NCI-H524 (cell line): ENCODE measurements around the gene GRIK3.

Experiments
- DNase-seq, 2 experiments: peaks; one replicate each; lab custom pipeline; 2025; lab: John Stamatoyannopoulos, UW

Gene GRIK3

DNA sequence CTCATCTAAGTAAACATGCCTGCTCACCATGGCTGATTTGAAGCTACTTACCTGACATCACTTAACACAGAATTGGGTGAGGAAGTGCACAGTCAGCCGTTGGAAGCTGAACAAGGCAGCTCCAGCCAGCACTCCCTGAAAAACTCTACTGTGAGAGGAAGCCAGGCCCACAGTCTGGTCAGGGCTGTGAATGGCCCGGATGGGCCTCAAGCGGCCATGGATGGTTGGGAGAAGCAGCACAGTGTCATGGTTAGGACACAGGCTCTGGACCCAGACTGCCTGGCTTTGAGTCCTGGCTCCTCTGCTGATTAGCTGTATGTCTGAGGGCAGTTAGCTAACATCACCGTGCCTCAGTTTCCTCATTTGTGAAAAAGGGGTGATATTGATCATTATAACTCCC, 267.8 kb downstream of the GRIK3 start:
- DNase-seq: no peak

DNA sequence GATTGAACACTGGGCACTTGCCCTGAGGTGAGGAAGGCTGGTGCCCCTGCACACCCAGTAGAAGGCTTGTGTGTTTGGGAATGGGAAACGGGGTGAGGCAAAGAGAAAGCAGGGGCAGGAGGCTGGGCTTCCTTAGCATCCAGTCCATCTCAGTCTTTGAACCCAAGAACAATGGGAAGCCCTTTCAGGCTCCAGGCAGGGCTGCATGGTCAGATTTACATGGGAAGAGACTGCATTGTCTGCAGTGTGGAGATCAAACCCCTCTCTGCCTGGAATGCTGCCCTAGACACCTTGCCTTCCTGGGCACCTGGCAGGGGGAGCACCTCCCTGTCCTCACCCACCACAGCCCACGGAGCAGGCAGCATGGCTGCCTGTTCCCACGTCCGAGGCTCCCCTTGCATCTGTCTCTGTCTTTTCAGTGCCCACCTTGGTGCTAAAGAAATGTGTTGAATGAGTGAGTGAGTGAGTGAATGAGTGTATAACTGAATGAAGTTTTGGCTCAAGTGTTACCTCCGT, 268.5 kb downstream of the GRIK3 start:
- DNase-seq: no peak

- DNase-seq: peak; percentile 93 to 97
Measured at GRCh38 chr1:36764798-36765197, 269.5 kb downstream of the GRIK3 start.

DNA sequence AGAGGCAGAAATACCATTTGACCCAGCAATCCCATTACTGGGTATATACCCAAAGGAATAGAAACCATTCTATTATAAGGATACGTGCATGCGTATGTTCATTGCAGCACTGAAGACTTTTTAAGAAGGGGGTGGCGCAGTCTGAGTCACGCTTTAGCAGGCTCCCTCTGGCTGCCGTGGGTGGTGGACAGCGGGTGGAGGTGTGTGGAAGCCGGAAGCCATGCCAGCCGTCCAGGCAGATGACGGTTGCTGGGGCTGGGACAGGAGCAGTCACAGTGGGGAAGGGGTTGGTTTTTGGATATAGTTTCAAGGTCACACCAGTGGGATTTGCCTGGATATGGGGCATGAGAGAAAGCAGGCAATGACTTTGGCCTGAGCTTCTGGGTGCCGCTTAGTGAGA, 270.5 kb downstream of the GRIK3 start:
- DNase-seq: no peak

DNA sequence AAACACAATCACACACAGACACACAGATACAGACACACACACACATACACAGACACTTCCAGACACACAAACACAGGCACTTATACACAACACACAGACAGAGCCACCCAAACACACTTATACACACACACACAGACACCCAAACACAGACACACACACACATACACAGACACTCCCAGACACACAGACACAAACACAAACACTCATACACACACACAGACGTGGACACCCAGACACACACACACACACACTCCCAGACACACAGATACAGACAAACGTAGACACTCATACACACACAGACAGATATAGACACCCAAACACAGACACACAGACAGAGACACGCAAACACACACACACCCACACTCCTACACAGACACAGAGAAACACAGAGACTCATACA, 272.1 kb downstream of the GRIK3 start:
- DNase-seq: no peak

DNA sequence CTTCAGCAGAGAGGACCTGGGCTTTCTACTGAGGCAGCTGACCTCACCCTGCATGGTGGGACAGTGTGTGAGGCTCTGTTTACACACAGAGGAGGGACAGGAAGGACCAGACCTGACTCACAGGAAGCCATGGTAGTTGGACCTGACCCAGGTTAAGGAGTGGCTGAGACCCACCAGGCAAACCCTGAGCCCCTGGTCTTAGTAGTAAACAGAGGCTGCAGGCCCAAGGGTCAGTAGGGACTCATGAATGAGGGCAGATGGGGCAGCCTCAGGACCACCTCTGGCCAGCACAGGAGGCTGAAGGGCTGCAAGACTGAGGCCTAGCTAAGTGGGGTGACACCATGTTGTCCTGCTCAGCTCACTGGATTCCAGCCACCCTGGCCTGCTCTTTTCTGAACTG, 273.2 kb downstream of the GRIK3 start:
- no peak for DNase-seq

DNA sequence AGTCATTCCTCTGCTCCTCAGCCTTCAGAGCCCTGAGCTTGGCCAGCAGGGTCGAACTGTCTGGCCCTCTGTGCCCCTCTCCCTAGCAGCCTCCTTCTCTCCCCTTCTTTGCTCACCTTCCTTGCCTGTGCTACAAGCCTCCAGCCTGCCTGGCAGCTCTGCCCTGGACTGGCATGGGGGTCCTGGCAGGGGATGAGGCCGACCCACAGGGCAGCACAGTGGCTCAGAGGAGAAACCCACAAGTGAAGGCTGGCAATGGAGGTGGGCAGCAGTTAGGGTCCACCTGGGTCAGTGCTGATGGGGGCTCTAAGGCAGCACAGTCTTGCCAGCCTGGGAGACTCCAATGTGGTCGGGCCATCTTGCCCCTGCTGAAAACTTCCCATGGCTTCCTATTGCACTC, 274.2 kb downstream of the GRIK3 start:
- DNase-seq: no peak

DNA sequence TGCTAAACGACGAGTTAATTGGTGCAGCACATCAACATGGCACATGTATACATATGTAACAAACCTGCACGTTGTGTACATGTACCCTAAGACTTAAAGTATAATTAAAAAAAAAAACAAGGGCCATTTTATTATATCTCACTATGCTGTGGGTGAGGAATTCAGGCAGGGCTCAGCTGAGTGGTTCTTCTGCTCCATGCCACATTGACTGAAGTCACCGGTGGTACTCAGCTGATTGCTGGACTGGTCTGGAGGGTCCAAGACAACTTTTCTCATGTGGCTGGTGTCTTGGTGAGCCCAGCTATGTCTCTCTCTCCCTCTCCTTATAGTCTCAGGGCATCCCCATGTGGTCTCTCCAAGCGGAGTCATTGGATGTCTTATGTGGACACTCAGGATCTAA, 275.0 kb downstream of the GRIK3 start:
- no peak for DNase-seq

DNA sequence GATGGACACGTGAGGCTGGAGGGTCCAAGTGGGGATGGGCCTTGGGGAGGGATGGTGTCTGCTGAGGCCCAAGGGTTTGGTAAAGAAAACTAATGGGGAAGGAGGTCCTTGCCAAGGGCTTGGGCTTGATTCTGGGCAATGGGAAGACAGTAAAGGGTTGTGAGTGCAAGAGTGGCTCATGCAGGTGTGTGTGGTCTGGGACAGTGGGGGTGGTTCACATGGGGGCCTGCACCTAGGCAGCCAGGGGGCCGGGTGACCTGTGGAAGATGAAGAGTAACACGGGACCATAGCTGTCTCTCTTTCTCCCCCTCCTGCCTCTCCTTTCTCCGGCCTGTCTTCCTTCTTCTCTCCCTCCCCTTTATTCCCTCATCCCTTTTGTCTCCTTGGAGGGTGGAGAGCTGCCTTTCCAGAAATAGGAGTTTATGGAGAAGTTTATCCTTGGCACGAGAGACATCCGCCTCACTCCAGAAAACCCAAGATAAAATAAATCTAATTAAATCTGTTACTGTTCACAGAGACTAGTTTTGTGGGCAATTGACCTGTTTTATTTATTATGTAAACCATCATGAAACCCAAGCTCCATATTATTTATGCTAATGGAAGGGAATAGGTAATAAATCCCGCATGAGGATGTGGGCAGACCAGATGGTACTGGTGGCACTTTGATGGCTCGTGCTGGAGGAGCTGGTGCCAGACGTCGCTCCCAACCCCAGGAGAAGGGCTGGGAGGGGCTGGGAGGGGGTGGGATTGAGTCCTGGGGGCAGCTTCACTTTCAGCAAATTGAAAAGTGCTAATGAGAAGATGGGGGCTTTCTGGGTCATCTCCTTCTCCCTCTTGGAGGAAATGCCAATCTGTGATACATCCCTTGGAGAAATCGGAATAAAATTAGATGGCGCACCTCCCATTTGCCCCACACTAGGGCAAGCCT, 278.7 kb downstream of the GRIK3 start:
- peak; percentile 85 to 91 for DNase-seq

DNA sequence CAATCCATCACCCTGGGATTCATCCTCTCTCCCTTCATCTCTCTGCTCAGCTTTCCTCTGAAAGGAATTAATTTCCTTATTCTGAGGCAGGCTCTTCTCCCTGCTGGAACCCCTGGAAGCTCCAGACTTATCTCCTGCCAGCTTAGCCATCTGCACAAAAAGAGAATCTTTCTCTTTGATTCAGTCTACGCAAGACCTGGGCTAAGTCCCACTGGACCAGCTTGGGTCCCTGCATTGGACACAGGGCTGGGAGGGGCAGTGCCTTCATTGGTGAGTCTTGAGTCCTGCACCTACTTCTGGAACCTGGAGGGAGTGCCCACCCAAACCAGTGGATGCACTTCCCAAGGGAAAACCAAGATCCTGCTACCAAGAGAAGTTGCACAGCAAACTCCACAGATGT, 279.9 kb downstream of the GRIK3 start:
- peak in 1 of 2 experiments; percentile 23 for DNase-seq

DNA sequence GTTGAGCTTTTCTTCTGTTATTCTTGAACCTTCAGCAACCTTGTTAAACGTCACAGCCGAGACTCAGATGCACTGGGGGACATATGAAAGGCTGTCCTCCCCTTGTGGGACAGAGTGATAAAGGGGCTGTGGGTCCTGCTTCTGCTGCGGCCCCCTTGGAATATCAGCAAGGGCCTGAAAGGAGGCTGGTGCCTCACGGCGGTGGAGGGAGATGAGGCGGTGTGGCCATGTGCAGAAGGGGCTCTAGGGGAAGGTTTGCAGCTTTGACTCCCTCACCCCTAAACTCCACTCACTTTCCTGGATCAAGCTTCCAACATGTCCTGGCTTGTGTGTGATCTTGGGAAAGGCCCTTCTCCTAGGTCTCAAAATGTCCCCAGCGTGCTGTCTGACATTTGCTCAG, 280.9 kb downstream of the GRIK3 start:
- DNase-seq: no peak

DNA sequence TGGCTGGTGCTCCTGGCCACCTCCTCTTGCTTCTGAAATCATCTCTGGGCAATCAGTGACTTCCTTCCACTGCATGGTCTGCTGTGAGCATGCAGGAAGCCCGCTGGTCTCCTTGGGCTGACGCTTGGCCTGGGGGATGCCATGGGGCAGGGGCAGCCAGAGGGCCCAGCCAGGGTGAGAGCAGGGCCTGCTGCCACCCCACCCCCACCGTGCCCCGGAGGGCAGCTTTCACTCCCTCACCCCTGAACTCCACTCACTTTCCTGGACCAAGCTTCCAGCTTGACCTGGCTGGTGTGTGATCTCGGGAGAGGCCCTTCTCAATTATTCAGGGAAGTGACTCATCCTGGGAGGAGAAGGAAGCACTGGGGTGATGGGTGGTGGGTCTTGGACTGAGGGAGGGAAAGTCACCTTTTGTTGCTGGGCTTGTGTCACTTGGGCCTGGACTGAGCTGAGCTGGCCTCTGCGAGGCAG, 281.4 kb downstream of the GRIK3 start:
- DNase-seq: no peak

DNA sequence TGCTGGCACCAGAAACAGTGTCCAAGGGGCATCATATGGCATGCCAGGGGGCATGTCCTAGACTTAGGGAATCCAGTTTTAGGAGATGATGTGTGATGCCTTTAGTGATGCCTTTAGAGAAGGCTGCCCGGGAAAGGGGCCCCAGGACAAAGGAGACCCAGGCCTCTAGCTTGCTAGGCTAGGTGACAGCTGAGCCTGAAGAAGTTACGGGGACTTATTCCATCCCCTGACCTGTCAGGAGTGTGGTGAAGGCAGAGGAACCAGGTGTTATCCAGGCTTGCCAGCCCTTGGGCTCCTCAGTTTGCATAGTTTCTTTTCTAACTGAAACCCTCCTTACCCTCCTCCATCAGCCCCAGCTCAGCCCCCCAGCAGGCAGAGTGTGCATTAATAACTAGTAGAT, 281.9 kb downstream of the GRIK3 start:
- no peak for DNase-seq

GRCh38 chr1:36751525-36751924, 282.8 kb downstream of the GRIK3 start:
- no peak for DNase-seq

- DNase-seq: no peak
Measured at GRCh38 chr1:36748466-36748865, 285.8 kb downstream of the GRIK3 start.
